Mucosa of descending colon (tissue), 3 donors: ENCODE measurements around the gene CHD9NB. TPM values are rescaled to one million over a fixed set of nuclear protein-coding genes. Genes with fewer than 3 reads are reported as not detected.

ENCODE experiments used
- ATAC-seq: fragments of 200-7000 bp; cut with Tn5 transposase; one replicate; pipeline ENCODE4 v1.9.1; 2020; ENCODE audit warnings: mild to moderate bottlenecking, moderate library complexity
- DNase-seq, 3 donors: peaks; one replicate each; pipeline ENCODE4 v3.0.0-alpha.2; 2020
- H3K36me3 ChIP-seq: fragments of 200-600 bp; one replicate; pipeline ENCODE4 v1.8.0; 2021; ENCODE audit warnings: low read depth, mild to moderate bottlenecking
- H3K4me1 ChIP-seq: fragments of 200-600 bp; one replicate; pipeline ENCODE4 v1.8.0; 2021; ENCODE audit warnings: low read depth, mild to moderate bottlenecking
- H3K4me3 ChIP-seq: fragments of 200-600 bp; one replicate; pipeline ENCODE4 v1.8.0; 2021; ENCODE audit warnings: mild to moderate bottlenecking
- H3K9me3 ChIP-seq: fragments of 200-600 bp; one replicate; pipeline ENCODE4 v1.8.0; 2021; ENCODE audit warnings: mild to moderate bottlenecking
- intact Hi-C, 2 donors: fragments of 100-400 bp; cut with DNase I in 1 of 2; cut with micrococcal nuclease in 1 of 2; formaldehyde crosslinking; loops; one replicate each; pipeline versions ENCODE4 v1.11.0 to v1.11.1; 2022; cut with DNase I, micrococcal nuclease
- total RNA-seq, 3 donors: library from RNA; stranded (reverse); fragmentation: NEBNext Ultra II Directional in 2 of 3; extraction: Animal tissue kit (Norgen Biotek cat#: 25700) in 2 of 3; gene quantifications; one replicate each; pipeline versions ENCODE4 v1.2.1 to v1.2.4, GENCODE V29; 2021 to 2023
- TF ChIP-seq, protein P1 (sequence below): fragments of 200-600 bp; IDR thresholded peaks from one replicate; pipeline ENCODE4 v1.8.0; 2022; ENCODE audit warnings: antibody characterized with exemption, mild to moderate bottlenecking
- donor health status: DM: no; HTN: no; CAD: no; lungs with moderate emphysema.
- donor health status: DM: no; HTN: no; CAD: no.
- donor health status: DM: no; HTN: yes; CAD: no.

The CHD9NB gene
- total RNA-seq, 3 donors from 2014 or later, result 2.3 to 5.3 (median 5.2) TPM

DNA sequence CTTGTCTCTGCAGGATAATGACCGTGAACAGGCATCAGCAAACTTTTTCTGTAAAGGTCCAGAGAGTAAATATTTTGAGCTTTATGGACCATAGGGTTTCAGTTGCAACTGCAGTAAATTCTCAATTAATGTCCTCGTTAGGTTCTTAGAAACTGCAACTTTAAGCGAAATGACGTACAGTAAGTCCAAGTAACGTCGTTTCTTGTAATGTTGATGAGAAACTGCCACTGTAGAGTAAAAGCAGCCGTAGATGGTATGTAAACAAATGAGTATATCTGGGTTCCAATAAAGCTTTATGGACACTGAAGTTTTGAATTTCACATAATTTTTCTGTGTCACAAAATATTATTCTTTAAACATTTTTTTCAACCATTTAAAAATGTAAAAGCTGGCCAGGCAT lies 7.0 kb upstream of the CHD9NB start:
- ATAC-seq (no peak), DNase-seq (no peak)
- peaks cover 22% of the 10 kb centered on the region for H3K4me1 ChIP-seq
- H3K4me3 ChIP-seq, result no peak overlapping the region
- TF ChIP-seq, protein P1, sequence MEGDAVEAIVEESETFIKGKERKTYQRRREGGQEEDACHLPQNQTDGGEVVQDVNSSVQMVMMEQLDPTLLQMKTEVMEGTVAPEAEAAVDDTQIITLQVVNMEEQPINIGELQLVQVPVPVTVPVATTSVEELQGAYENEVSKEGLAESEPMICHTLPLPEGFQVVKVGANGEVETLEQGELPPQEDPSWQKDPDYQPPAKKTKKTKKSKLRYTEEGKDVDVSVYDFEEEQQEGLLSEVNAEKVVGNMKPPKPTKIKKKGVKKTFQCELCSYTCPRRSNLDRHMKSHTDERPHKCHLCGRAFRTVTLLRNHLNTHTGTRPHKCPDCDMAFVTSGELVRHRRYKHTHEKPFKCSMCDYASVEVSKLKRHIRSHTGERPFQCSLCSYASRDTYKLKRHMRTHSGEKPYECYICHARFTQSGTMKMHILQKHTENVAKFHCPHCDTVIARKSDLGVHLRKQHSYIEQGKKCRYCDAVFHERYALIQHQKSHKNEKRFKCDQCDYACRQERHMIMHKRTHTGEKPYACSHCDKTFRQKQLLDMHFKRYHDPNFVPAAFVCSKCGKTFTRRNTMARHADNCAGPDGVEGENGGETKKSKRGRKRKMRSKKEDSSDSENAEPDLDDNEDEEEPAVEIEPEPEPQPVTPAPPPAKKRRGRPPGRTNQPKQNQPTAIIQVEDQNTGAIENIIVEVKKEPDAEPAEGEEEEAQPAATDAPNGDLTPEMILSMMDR, result no peak
- no peaks in the 10 kb centered on the region for H3K9me3 ChIP-seq
- intact Hi-C loops, result loop anchor here (5.0 to 10.0 kb wide), 3 partner anchors 43 to 145 kb away; no protein-coding TSS in a partner anchor
- H3K36me3 ChIP-seq, result no peaks in the 10 kb centered on the region

DNA sequence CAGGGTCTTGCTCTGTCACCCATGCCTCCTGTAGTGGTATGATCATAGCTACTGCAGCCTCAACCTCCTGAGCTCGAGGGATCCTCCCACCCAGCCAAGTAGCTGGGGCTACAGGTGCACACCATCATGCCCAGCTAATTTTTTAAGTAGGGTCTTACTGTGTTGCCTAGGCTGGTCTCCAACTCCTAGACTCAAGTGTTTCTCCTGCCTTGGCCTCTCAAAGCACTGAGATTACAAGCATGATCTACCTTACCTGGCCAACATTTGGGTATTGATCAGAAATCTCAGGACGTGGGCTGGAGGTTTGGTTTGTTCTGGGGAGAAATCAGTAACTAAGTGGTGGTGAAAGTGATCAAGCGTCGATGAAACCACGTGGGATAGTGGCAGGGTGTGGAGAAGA lies 6.2 kb upstream of the CHD9NB start:
- Histone ChIP-seq H3K4me1 (peaks cover 23% of the 10 kb centered on the region), H3K4me3 (no peak overlapping the region), H3K9me3 (no peaks in the 10 kb centered on the region), H3K36me3 (no peaks in the 10 kb centered on the region)
- TF ChIP-seq, protein P1, result no peak
- DNase-seq, result no peak
- intact Hi-C loops, result loop anchor here (5.0 to 10.0 kb wide), 3 partner anchors 43 to 146 kb away; no protein-coding TSS in a partner anchor
- ATAC-seq, result no peak

DNA sequence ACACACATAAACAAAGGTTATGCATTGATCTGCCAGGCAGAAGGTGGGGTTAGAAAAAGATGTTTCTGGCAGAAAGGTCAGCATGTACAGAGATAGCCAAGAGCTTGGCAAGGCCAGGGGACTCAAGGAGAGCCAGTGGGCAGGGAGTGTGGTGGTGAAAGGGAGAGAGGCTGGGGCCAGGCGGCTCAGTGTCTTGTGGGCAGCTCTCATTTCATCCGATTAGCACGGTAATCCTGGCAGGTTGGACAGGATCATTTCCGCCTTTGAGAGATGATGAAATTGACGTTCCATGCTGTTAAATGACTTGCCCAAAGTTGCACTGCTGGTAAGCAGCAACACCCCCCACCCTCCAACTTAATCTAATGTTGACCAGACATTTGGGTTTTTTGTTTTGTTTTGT lies 5.7 kb upstream of the CHD9NB start:
- no peak for DNase-seq
- Histone ChIP-seq H3K36me3 (no peaks in the 10 kb centered on the region), H3K9me3 (no peaks in the 10 kb centered on the region), H3K4me3 (no peak overlapping the region), H3K4me1 (peaks cover 27% of the 10 kb centered on the region)
- ATAC-seq, result no peak
- intact Hi-C loops, result loop anchor here (5.0 to 10.0 kb wide), 3 partner anchors 44 to 146 kb away; no protein-coding TSS in a partner anchor
- TF ChIP-seq, protein P1, result no peak

DNA sequence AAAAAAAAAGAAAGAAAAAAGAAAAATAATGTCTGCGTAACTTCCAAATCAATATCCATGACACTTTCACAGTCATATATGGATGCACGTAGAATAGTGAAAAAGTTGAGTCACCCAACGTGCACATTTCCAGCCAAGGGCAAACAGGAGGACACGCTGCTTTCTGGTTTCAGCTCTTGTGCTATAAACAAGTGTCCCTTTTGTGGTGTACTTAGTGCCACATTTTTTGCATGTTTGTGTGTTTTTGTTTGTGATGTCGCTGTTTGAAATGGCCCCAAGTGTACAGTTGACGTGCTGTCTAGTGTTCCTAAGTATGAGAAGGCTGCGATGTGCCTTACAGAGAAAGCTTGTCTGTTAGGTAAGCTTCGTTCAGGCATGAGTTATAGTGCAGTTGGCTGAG lies 5.0 kb upstream of the CHD9NB start:
- peaks cover 29% of the 10 kb centered on the region for H3K4me1 ChIP-seq
- no peaks in the 10 kb centered on the region for H3K9me3 ChIP-seq
- TF ChIP-seq, protein P1, result no peak
- intact Hi-C loops, result loop anchor here (5.0 to 10.0 kb wide), 3 partner anchors 45 to 147 kb away; no protein-coding TSS in a partner anchor
- no peak overlapping the region for H3K4me3 ChIP-seq
- DNase-seq (no peak), ATAC-seq (no peak)
- H3K36me3 ChIP-seq, result no peaks in the 10 kb centered on the region

- intact Hi-C loops, result loop anchor here (5.0 to 10.0 kb wide), 3 partner anchors 46 to 148 kb away; no protein-coding TSS in a partner anchor
- H3K9me3 ChIP-seq, result no peaks in the 10 kb centered on the region
- DNase-seq, result no peak
- ATAC-seq, result no peak
- TF ChIP-seq, protein P1, result no peak
- no peak overlapping the region for H3K4me3 ChIP-seq
- peaks cover 28% of the 10 kb centered on the region for H3K4me1 ChIP-seq
- no peaks in the 10 kb centered on the region for H3K36me3 ChIP-seq
Measured at GRCh38 chr16:53056392-53056881, 3.7 kb upstream of the CHD9NB start.
